Neural progenitor cell (in vitro differentiated cells): ENCODE results near the gene BBS9. TPM values are rescaled to one million over a fixed set of nuclear protein-coding genes. Genes with fewer than 3 reads are reported as not detected.

Source experiments
- DNase-seq: peaks from one replicate; pipeline ENCODE4 v3.0.0-alpha.2; 2016; ENCODE audit warnings: low spot score
- H2AFZ ChIP-seq: fragments of 200-600 bp; sonication (generic); replicated peaks from 2 replicates; pipeline ENCODE4 v1.6.1; 2016; ENCODE audit warnings: antibody characterized with exemption
- H3F3A ChIP-seq: fragments of 200-600 bp; sonication (generic); 2 replicates; pipeline ENCODE4 v1.6.1; 2016; ENCODE audit warnings: antibody characterized with exemption, low read depth
- H3K27ac ChIP-seq: fragments of 200-600 bp; sonication (generic); 2 replicates; pipeline ENCODE4 v1.5.1; 2016; ENCODE audit warnings: mild to moderate bottlenecking
- H3K27me3 ChIP-seq: fragments of 200-600 bp; sonication (generic); 2 replicates; pipeline ENCODE4 v1.6.1; 2016; ENCODE audit warnings: mild to moderate bottlenecking, moderate library complexity
- H3K36me3 ChIP-seq: fragments of 200-600 bp; sonication (generic); 2 replicates; pipeline ENCODE4 v1.5.1; 2016
- H3K4me1 ChIP-seq: fragments of 200-600 bp; sonication (generic); 2 replicates; pipeline ENCODE4 v1.6.1; 2016; ENCODE audit warnings: mixed run types
- H3K4me2 ChIP-seq: fragments of 200-600 bp; sonication (generic); 2 replicates; pipeline ENCODE4 v1.6.1; 2016
- H3K4me3 ChIP-seq: fragments of 200-600 bp; sonication (generic); 2 replicates; pipeline ENCODE4 v1.5.1; 2016
- H3K79me2 ChIP-seq: fragments of 200-600 bp; sonication (generic); 2 replicates; pipeline ENCODE4 v1.6.1; 2016; ENCODE audit warnings: low read depth
- H3K9ac ChIP-seq: fragments of 200-600 bp; sonication (generic); 2 replicates; pipeline ENCODE4 v1.6.1; 2016
- H3K9me3 ChIP-seq: fragments of 200-600 bp; sonication (generic); 2 replicates; pipeline ENCODE4 v1.5.1; 2016; ENCODE audit warnings: low read depth
- H4K20me1 ChIP-seq: fragments of 200-600 bp; sonication (generic); 2 replicates; pipeline ENCODE4 v1.6.1; 2016; ENCODE audit warnings: low read depth
- H3K27ac Mint-ChIP-seq: 3 replicates; pipeline ENCODE4 v1.8.0; 2021; ENCODE audit warnings: mixed read lengths
- H3K27me3 Mint-ChIP-seq: 2 replicates; pipeline ENCODE4 v1.8.0; 2022; ENCODE audit warnings: low read depth, mild to moderate bottlenecking, inconsistent platforms, moderate library complexity, mixed read lengths; ENCODE audit not compliant: insufficient read depth
- H3K36me3 Mint-ChIP-seq: 3 replicates; pipeline ENCODE4 v1.8.0; 2021; ENCODE audit warnings: mixed read lengths
- H3K4me1 Mint-ChIP-seq: 3 replicates; pipeline ENCODE4 v1.8.0; 2021; ENCODE audit warnings: mixed read lengths
- H3K4me3 Mint-ChIP-seq: 3 replicates; pipeline ENCODE4 v1.8.0; 2021; ENCODE audit warnings: mild to moderate bottlenecking, moderate library complexity, mixed read lengths
- H3K9me3 Mint-ChIP-seq: 3 replicates; pipeline ENCODE4 v1.8.0; 2020; ENCODE audit warnings: mixed read lengths
- EZH2 ChIP-seq: fragments of 200-600 bp; sonication (generic); IDR thresholded peaks from 2 replicates; pipeline ENCODE4 v1.6.1; 2017; ENCODE audit warnings: antibody characterized with exemption, mild to moderate bottlenecking, moderate library complexity
- EZH2phosphoT487 ChIP-seq: fragments of 200-600 bp; sonication (generic); IDR thresholded peaks from 2 replicates; pipeline ENCODE4 v1.6.1; 2017; ENCODE audit warnings: antibody characterized with exemption
- total RNA-seq: library from RNA; depleted of rRNA; stranded (reverse); fragments of >200 nt; gene quantifications from 2 replicates; pipeline ENCODE4 v1.2.3, GENCODE V29; 2015; ENCODE audit warnings: low replicate concordance
- TF ChIP-seq, protein P1 (sequence below): fragments of 200-600 bp; sonication (generic); IDR thresholded peaks from 2 replicates; pipeline ENCODE4 v1.5.1; 2017; ENCODE audit warnings: antibody characterized with exemption, mild to moderate bottlenecking

The BBS9 gene
- total RNA-seq, 1 donor from 2014 or later, result 40.3 TPM

DNA sequence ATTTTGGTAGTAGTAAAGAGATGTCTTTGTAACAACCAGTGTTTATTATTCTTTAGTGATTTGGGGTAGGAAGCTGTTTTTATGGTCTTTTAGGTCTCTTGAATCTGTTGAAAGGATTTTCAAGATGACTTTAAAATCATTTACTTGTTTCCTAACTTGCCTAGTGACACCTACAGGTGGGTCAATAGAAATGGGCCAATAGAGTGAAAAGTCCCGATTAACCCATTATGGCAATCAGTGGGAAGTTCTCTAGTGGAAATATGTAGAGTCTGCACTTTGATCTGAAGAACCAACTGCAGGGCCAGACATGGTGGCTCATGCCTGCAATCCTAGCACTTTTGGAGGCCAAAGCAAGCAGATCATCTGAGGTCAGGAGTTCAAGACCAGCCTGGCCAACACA lies 401.3 kb downstream of the BBS9 start:
- Histone ChIP-seq H3K4me3 (no peak overlapping the region), H3K79me2 (no peaks in the 10 kb centered on the region), H3K4me1 (peaks cover 6% of the 10 kb centered on the region), H3K9ac (no peak overlapping the region), H3K27ac (no peak overlapping the region), H4K20me1 (no peaks in the 10 kb centered on the region), H2AFZ (no peak overlapping the region), H3K9me3 (no peaks in the 10 kb centered on the region), H3K27me3 (no peaks in the 10 kb centered on the region), H3K36me3 (no peaks in the 10 kb centered on the region), H3F3A (no peaks in the 10 kb centered on the region), H3K4me2 (no peak overlapping the region)
- no peaks in the 10 kb centered on the region for H3K9me3 Mint-ChIP-seq
- peaks cover 2% of the 10 kb centered on the region for H3K27me3 Mint-ChIP-seq
- H3K36me3 Mint-ChIP-seq, result no peaks in the 10 kb centered on the region
- no peak for DNase-seq
- no peak overlapping the region for H3K4me3 Mint-ChIP-seq
- no peak overlapping the region for H3K27ac Mint-ChIP-seq
- TF ChIP-seq, protein P1, sequence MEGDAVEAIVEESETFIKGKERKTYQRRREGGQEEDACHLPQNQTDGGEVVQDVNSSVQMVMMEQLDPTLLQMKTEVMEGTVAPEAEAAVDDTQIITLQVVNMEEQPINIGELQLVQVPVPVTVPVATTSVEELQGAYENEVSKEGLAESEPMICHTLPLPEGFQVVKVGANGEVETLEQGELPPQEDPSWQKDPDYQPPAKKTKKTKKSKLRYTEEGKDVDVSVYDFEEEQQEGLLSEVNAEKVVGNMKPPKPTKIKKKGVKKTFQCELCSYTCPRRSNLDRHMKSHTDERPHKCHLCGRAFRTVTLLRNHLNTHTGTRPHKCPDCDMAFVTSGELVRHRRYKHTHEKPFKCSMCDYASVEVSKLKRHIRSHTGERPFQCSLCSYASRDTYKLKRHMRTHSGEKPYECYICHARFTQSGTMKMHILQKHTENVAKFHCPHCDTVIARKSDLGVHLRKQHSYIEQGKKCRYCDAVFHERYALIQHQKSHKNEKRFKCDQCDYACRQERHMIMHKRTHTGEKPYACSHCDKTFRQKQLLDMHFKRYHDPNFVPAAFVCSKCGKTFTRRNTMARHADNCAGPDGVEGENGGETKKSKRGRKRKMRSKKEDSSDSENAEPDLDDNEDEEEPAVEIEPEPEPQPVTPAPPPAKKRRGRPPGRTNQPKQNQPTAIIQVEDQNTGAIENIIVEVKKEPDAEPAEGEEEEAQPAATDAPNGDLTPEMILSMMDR, result no peak
- TF ChIP-seq EZH2, result no peak
- peaks cover 4% of the 10 kb centered on the region for H3K4me1 Mint-ChIP-seq

DNA sequence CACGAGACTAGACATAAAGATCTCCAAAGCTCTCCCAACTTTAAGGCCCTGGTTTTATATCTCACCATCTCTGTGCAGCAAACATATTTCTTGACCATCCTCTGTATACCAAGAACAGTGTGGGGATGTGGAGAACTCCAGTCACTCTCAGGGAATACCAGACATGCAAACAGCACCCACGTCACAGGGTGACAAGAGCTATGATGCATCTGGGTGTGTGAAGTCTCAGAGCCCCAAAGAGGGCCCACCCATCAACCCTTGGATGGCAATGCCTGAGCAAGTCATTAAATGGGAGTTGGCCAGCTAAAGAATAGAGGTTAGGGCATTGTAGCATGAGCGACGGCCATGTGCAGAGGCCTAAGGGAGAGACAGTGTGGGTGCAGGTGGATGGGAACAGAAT lies 402.5 kb downstream of the BBS9 start:
- no peak for TF ChIP-seq EZH2
- no peak for TF ChIP-seq EZH2phosphoT487
- TF ChIP-seq, protein P1, result no peak
- H3K36me3 ChIP-seq, result no peaks in the 10 kb centered on the region

DNA sequence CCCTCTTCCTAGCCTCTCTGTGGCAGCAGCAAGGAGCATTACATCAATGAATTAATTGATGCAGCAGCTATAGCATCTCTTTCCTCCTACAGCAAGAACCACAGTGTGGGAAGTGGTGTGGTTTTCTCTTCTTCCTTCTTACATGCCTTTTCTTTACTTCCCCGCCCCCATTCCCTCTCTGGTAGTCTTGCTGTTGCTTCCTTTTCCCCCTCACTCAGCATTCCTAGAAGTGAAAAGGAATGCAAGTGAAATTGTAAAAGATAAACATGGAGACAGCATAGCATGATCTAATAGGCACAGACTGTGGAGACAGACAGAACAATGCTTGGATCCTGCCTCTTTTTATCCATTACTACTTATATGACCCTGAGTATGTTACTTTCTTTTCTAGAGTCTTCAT lies 405.5 kb downstream of the BBS9 start:
- no peak overlapping the region for H3K9ac ChIP-seq
- no peaks in the 10 kb centered on the region for H4K20me1 ChIP-seq
- H3K36me3 Mint-ChIP-seq, result no peaks in the 10 kb centered on the region
- no peak for TF ChIP-seq EZH2phosphoT487
- no peak for TF ChIP-seq EZH2
- TF ChIP-seq, protein P1, result no peak
- no peak overlapping the region for H3K27ac Mint-ChIP-seq
- H3K9me3 Mint-ChIP-seq, result peaks cover 3% of the 10 kb centered on the region
- peaks cover 3% of the 10 kb centered on the region for H3K27me3 Mint-ChIP-seq
- H3K36me3 ChIP-seq, result no peaks in the 10 kb centered on the region
- no peak overlapping the region for H3K4me3 Mint-ChIP-seq
- no peaks in the 10 kb centered on the region for H3K27me3 ChIP-seq
- no peak for DNase-seq
- no peak overlapping the region for H3K4me2 ChIP-seq
- H3K4me1 ChIP-seq, result peaks cover 12% of the 10 kb centered on the region
- H3K4me3 ChIP-seq, result no peak overlapping the region
- peaks cover 8% of the 10 kb centered on the region for H3K4me1 Mint-ChIP-seq
- no peak overlapping the region for H3K27ac ChIP-seq
- no peak overlapping the region for H2AFZ ChIP-seq
- no peaks in the 10 kb centered on the region for H3K79me2 ChIP-seq
- peaks cover 4% of the 10 kb centered on the region for H3K9me3 ChIP-seq
- H3F3A ChIP-seq, result no peaks in the 10 kb centered on the region

More for the DNA sequence above, 402.5 kb downstream of the BBS9 start:
- Mint-ChIP-seq H3K36me3 (no peaks in the 10 kb centered on the region), H3K4me1 (peaks cover 10% of the 10 kb centered on the region), H3K27me3 (peaks cover 2% of the 10 kb centered on the region), H3K27ac (no peak overlapping the region), H3K4me3 (no peak overlapping the region), H3K9me3 (no peaks in the 10 kb centered on the region)
- DNase-seq, result no peak
- Histone ChIP-seq H3K27ac (no peak overlapping the region), H3K79me2 (no peaks in the 10 kb centered on the region), H3F3A (no peaks in the 10 kb centered on the region), H3K4me3 (no peak overlapping the region), H4K20me1 (no peaks in the 10 kb centered on the region), H3K27me3 (no peaks in the 10 kb centered on the region), H2AFZ (no peak overlapping the region), H3K9ac (no peak overlapping the region), H3K9me3 (no peaks in the 10 kb centered on the region), H3K4me2 (no peak overlapping the region), H3K4me1 (peaks cover 12% of the 10 kb centered on the region)

DNA sequence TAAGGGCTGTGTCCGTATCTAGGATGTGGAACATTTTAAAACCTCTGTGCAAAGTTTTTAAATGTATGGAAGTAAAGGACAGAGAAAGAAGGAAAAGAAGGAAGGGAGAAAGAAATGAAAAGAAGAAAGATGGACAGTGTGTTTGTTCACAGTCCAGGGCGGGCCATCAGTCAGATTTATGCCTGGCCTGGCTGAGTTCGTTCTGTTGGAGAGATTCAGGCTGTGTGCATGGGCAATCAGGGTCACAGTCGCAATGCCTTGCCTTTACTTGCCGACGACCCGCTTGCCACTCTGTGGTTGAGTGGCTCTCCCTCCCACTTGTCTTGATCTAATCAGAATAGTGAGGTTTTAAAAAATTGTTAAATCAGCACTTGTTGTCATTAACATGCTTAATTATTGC lies 406.6 kb downstream of the BBS9 start:
- no peak overlapping the region for H3K4me3 ChIP-seq
- H3K27me3 ChIP-seq, result no peaks in the 10 kb centered on the region
- no peaks in the 10 kb centered on the region for H3F3A ChIP-seq
- Mint-ChIP-seq H3K27me3 (peaks cover 3% of the 10 kb centered on the region), H3K27ac (no peak overlapping the region), H3K4me3 (no peak overlapping the region), H3K4me1 (peaks cover 8% of the 10 kb centered on the region), H3K9me3 (peaks cover 3% of the 10 kb centered on the region), H3K36me3 (no peaks in the 10 kb centered on the region)
- H3K9ac ChIP-seq, result no peak overlapping the region
- peaks cover 4% of the 10 kb centered on the region for H3K9me3 ChIP-seq
- H2AFZ ChIP-seq, result no peak overlapping the region
- peaks cover 12% of the 10 kb centered on the region for H3K4me1 ChIP-seq
- H3K36me3 ChIP-seq, result no peaks in the 10 kb centered on the region
- H4K20me1 ChIP-seq, result no peaks in the 10 kb centered on the region
- TF ChIP-seq, protein P1, result no peak
- no peak for TF ChIP-seq EZH2
- TF ChIP-seq EZH2phosphoT487, result no peak
- no peak overlapping the region for H3K4me2 ChIP-seq
- no peak overlapping the region for H3K27ac ChIP-seq
- H3K79me2 ChIP-seq, result no peaks in the 10 kb centered on the region
- no peak for DNase-seq
